SK-N-SH (cell line): ENCODE data around the gene VPS9D1. TPM values are rescaled to one million over a fixed set of nuclear protein-coding genes. Genes with fewer than 3 reads are reported as not detected.

ENCODE experiments used
- CTCF ChIA-PET: fragments of 300-600, 350-600 bp; formaldehyde crosslinking; extraction: SDS; loops from one replicate; lab custom pipeline; 2021; lab: Yijun Ruan, JAX
- POLR2A ChIA-PET: fragments of 350-600 bp; sonication (Branson Sonifier 250); formaldehyde crosslinking; extraction: SDS; loops from one replicate; lab custom pipeline; 2020; ENCODE audit warnings: antibody characterized with exemption, inconsistent platforms; lab: Yijun Ruan, JAX
- DNase-seq: peaks from one replicate; pipeline ENCODE4 v3.0.0; 2012
- H2AFZ ChIP-seq: fragments of 200-600 bp; sonication (generic); 2 replicates; pipeline ENCODE4 v1.8.1; 2016; ENCODE audit warnings: antibody characterized with exemption, mild to moderate bottlenecking, low read depth
- H3F3A ChIP-seq: fragments of 200-600 bp; sonication (generic); replicated peaks from 2 replicates; pipeline ENCODE3; 2016; ENCODE audit warnings: antibody characterized with exemption, mild to moderate bottlenecking; ENCODE audit not compliant: insufficient read depth
- H3K27ac ChIP-seq, 2 experiments: fragments of 200-500 bp in 1 of 2; fragments of 200-600 bp in 1 of 2; sonication (Bioruptor generic) in 1 of 2; sonication (generic), shearing (Covaris generic) in 1 of 2; 2 replicates each; pipeline versions ENCODE4 v1.5.1 to v1.6.1; 2014 to 2016; ENCODE audit warnings: low read depth in 2 of 2, inconsistent platforms in 1 of 2, low read length in 1 of 2, mild to moderate bottlenecking in 1 of 2, mixed read lengths in 1 of 2
- H3K27me3 ChIP-seq: fragments of 200-600 bp; sonication (generic), shearing (Covaris generic); 2 replicates; pipeline ENCODE4 v1.6.1; 2016; ENCODE audit warnings: mixed run types; ENCODE audit not compliant: insufficient read depth
- H3K36me3 ChIP-seq, 2 experiments: fragments of 200-500 bp in 1 of 2; fragments of 200-600 bp in 1 of 2; sonication (Bioruptor generic) in 1 of 2; sonication (generic) in 1 of 2; replicated peaks in 1 of 2; 2 replicates each; pipeline versions ENCODE3 to v1.5.1; 2014 to 2016; ENCODE audit warnings: low read length in 1 of 2, mild to moderate bottlenecking in 1 of 2; ENCODE audit not compliant: insufficient read depth in 2 of 2, control insufficient read depth in 1 of 2
- H3K4me1 ChIP-seq, 2 experiments: fragments of 200-500 bp in 1 of 2; fragments of 200-600 bp in 1 of 2; sonication (Bioruptor generic) in 1 of 2; sonication (generic), shearing (Covaris generic) in 1 of 2; 2 replicates each; pipeline versions ENCODE4 v1.5.1 to v1.6.1; 2014 to 2016; ENCODE audit warnings: low read depth in 1 of 2, low read length in 1 of 2, mixed run types in 1 of 2; ENCODE audit not compliant: insufficient read depth in 2 of 2, control insufficient read depth in 1 of 2
- H3K4me2 ChIP-seq: fragments of 200-600 bp; sonication (generic), shearing (Covaris generic); 2 replicates; pipeline ENCODE4 v1.6.1; 2017; ENCODE audit warnings: mixed run types
- H3K4me3 ChIP-seq, 2 experiments: fragments of 200-500 bp in 1 of 2; fragments of 200-600 bp in 1 of 2; sonication (Bioruptor generic) in 1 of 2; sonication (generic), shearing (Covaris generic) in 1 of 2; 2 replicates each; pipeline versions ENCODE4 v1.5.1 to v1.8.1; 2014 to 2016; ENCODE audit warnings: low read depth in 2 of 2, inconsistent platforms in 1 of 2, low read length in 1 of 2, mild to moderate bottlenecking in 1 of 2, mixed read lengths in 1 of 2, moderate library complexity in 1 of 2
- H3K79me2 ChIP-seq: fragments of 200-600 bp; sonication (generic); 2 replicates; pipeline ENCODE4 v1.8.1; 2017; ENCODE audit warnings: mild to moderate bottlenecking; ENCODE audit not compliant: insufficient read depth
- H3K9ac ChIP-seq: fragments of 200-600 bp; sonication (generic); 2 replicates; pipeline ENCODE4 v1.6.1; 2017; ENCODE audit warnings: mixed run types
- H3K9me2 ChIP-seq: fragments of 200-600 bp; sonication (generic); 2 replicates; pipeline ENCODE4 v1.6.1; 2017; ENCODE audit warnings: mixed run types
- H3K9me3 ChIP-seq: fragments of 200-600 bp; sonication (generic); 2 replicates; pipeline ENCODE4 v1.6.1; 2017; ENCODE audit warnings: mixed run types, mild to moderate bottlenecking, moderate library complexity
- H4K20me1 ChIP-seq: fragments of 200-600 bp; sonication (generic); 2 replicates; pipeline ENCODE4 v1.6.1; 2017; ENCODE audit warnings: mild to moderate bottlenecking, mixed run types; ENCODE audit not compliant: insufficient read depth
- CTCF ChIP-seq: fragments of 200-600 bp; sonication (generic); IDR thresholded peaks from 2 replicates; pipeline ENCODE4 v1.6.1; 2017; ENCODE audit warnings: antibody characterized with exemption, mild to moderate bottlenecking, moderate library complexity
- ELF1 ChIP-seq: IDR thresholded peaks from 2 replicates; pipeline ENCODE4 v1.4.0; 2012
- EZH2phosphoT487 ChIP-seq: fragments of 200-600 bp; sonication (generic); IDR thresholded peaks from 2 replicates; pipeline ENCODE4 v1.6.1; 2017; ENCODE audit warnings: low read depth, mixed run types, mild to moderate bottlenecking, antibody characterized with exemption, moderate library complexity, borderline replicate concordance
- GABPA ChIP-seq: IDR thresholded peaks from 2 replicates; pipeline ENCODE4 v1.4.0; 2012; ENCODE audit warnings: low read depth, mild to moderate bottlenecking
- IRF3 ChIP-seq: fragments of 150-350 bp; IDR thresholded peaks from 2 replicates; pipeline ENCODE4 v1.6.1; 2016; ENCODE audit warnings: mild to moderate bottlenecking, low read depth, low read length
- MEF2A ChIP-seq: IDR thresholded peaks from 2 replicates; pipeline ENCODE4 v1.4.0; 2012; ENCODE audit warnings: low read depth, borderline replicate concordance
- NRF1 ChIP-seq: IDR thresholded peaks from 2 replicates; pipeline ENCODE4 v1.6.1; 2012; ENCODE audit warnings: low read depth, mild to moderate bottlenecking, low read length
- POLR2AphosphoS5 ChIP-seq: IDR thresholded peaks from 2 replicates; pipeline ENCODE4 v1.6.1; 2012; ENCODE audit warnings: low read depth, low read length
- RAD21 ChIP-seq: IDR thresholded peaks from 2 replicates; pipeline ENCODE4 v1.6.1; 2012; ENCODE audit warnings: mild to moderate bottlenecking, low read length
- RCOR1 ChIP-seq: fragments of 150-350 bp; IDR thresholded peaks from 2 replicates; pipeline ENCODE4 v1.6.1; 2017; ENCODE audit warnings: antibody characterized with exemption, low read length
- RFX5 ChIP-seq: IDR thresholded peaks from 2 replicates; pipeline ENCODE4 v1.6.1; 2012; ENCODE audit warnings: mild to moderate bottlenecking, improper control_type of control experiment, low read length
- SIN3A ChIP-seq: IDR thresholded peaks from 2 replicates; pipeline ENCODE4 v1.6.1; 2012; ENCODE audit warnings: low read depth, mild to moderate bottlenecking, low read length, moderate library complexity, borderline replicate concordance
- SMC3 ChIP-seq: IDR thresholded peaks from 2 replicates; pipeline ENCODE4 v1.6.1; 2012; ENCODE audit warnings: low read depth, low read length, improper control_type of control experiment
- TEAD4 ChIP-seq: IDR thresholded peaks from 2 replicates; pipeline ENCODE4 v1.4.0; 2012; ENCODE audit warnings: mild to moderate bottlenecking, borderline replicate concordance; ENCODE audit not compliant: insufficient read depth
- WGBS: methylation state at CpG from one replicate; pipeline ENCODE4 v1.1.6; 2017; ENCODE audit warnings: low lambda C conversion rate; 5-methylcytosine and 5-hydroxymethylcytosine counted together
- polyA plus RNA-seq, 3 experiments: library from polyadenylated mRNA; depleted of rRNA; stranded (reverse); fragments of >200 nt; gene quantifications; 2 replicates each; pipeline ENCODE4 v1.2.3, GENCODE V29; 2012
- TF ChIP-seq, protein P1 (sequence below): IDR thresholded peaks from 2 replicates; pipeline ENCODE4 v1.4.0; 2012; ENCODE audit warnings: low read depth

VPS9D1 gene
- polyA plus RNA-seq, 1 of the 3 experiments (the other 2 are of a cell fraction): 10.1 TPM

DNA sequence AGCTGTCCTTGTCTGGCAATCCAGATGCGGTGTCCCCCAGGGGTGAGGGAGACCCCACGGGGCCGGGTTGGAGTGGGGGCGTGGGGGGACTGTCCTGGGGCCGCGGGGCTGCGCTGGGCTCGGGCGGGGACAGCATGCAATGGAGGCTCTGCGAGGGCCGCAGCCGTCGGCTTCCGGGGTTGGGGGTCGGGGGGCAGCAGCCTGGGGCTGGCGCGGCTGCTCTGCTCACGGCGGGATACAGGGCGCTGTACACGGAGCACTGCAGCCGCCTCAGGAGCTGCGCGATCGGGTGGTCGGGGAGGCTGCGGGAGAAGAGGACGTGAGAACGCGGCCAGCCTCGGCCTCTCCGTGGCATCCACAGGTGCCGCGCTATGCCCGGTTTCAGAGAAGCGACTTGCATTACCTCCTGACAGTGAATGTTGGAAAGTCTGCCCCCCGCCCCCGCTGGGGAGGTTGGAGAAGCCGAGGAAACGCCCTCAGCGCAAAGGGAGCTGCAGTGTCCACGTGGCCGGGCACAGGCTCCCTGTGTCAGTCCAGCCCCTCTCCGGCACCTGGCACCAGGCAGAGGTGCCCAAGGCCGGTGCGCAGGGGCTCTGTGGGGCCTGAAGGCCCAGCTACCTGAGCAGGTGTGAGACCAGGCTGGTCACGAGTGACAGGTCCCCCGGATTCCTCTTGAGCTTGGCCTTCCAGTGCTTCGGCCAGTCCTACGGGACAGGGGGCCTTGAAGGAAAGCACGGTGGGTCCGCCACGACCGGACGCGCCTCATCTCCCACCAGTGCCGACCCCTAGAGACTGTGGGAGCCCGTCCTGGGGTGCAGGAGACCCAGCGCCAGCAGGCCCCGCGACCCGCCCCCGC is 9.8 kb downstream of the VPS9D1 start:
- H3K4me2 ChIP-seq: no peak overlapping the region
- H3K9me3 ChIP-seq: no peaks in the 10 kb centered on the region
- peaks cover 0 to 3% of the 10 kb centered on the region in 2 experiments; a peak in 1 of 4 replicates for H3K4me1 ChIP-seq
- H4K20me1 ChIP-seq: no peaks in the 10 kb centered on the region
- DNase-seq: no peak
- H3K9ac ChIP-seq: no peak overlapping the region
- ChIA-PET CTCF (interaction anchor here (1.3 to 3.0 kb wide), 3 partner anchors 9 to 150 kb away, joined by 4 to 14 read pairs (median 6); partner anchors contain the start of gene VPS9D1), POLR2A (interaction anchor here (0.6 to 2.0 kb wide), 2 partner anchors 11 to 163 kb away, joined by 3 to 6 read pairs; partner anchors contain the start of gene TCF25)
- no peak for TF ChIP-seq MEF2A
- TF ChIP-seq GABPA: no peak
- TF ChIP-seq, protein P1, sequence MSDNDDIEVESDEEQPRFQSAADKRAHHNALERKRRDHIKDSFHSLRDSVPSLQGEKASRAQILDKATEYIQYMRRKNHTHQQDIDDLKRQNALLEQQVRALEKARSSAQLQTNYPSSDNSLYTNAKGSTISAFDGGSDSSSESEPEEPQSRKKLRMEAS: no peak
- no peak for TF ChIP-seq SIN3A
- TF ChIP-seq EZH2phosphoT487: no peak
- no peak for TF ChIP-seq RAD21
- no peak for TF ChIP-seq POLR2AphosphoS5
- no peak for TF ChIP-seq NRF1
- H2AFZ ChIP-seq: no peak overlapping the region
- peaks cover 6% of the 10 kb centered on the region for H3F3A ChIP-seq
- no peaks in the 10 kb centered on the region for H3K9me2 ChIP-seq
- WGBS: 97% methylated on average over 27 of the region's 63 CpGs
- no peak overlapping the region for H3K4me3 ChIP-seq
- no peak overlapping the region for H3K27ac ChIP-seq
- H3K79me2 ChIP-seq: peaks cover 20% of the 10 kb centered on the region
- H3K36me3 ChIP-seq: peaks cover 0 to 4% of the 10 kb centered on the region in 2 experiments
- no peaks in the 10 kb centered on the region for H3K27me3 ChIP-seq

GRCh38 chr16:89709716-89710432 is 10.8 kb downstream of the VPS9D1 start:
- CTCF ChIA-PET: interaction anchor here (1.0 to 3.0 kb wide), 5 partner anchors 10 to 200 kb away, joined by 3 to 14 read pairs (median 4); partner anchors contain the start of gene VPS9D1

More at GRCh38 chr16:89709716-89710432, 10.8 kb downstream of the VPS9D1 start:
- Histone ChIP-seq H3F3A (peaks cover 6% of the 10 kb centered on the region), H3K4me1 (peaks cover 0 to 3% of the 10 kb centered on the region in 2 experiments; a peak in 1 of 4 replicates), H3K9me3 (no peaks in the 10 kb centered on the region), H3K9ac (no peak overlapping the region), H3K27ac (no peak overlapping the region), H3K79me2 (peaks cover 20% of the 10 kb centered on the region), H3K27me3 (no peaks in the 10 kb centered on the region), H3K9me2 (no peaks in the 10 kb centered on the region), H3K4me2 (no peak overlapping the region), H3K36me3 (peaks cover 0 to 4% of the 10 kb centered on the region in 2 experiments), H4K20me1 (no peaks in the 10 kb centered on the region), H2AFZ (no peak overlapping the region), H3K4me3 (no peak overlapping the region)
- POLR2A ChIA-PET: no interaction called here
- DNase-seq: no peak
- WGBS: 91% methylated on average over 12 of the region's 19 CpGs
- no peak for TF ChIP-seq RCOR1
- TF ChIP-seq IRF3: no peak
- no peak for TF ChIP-seq CTCF
- no peak for TF ChIP-seq POLR2AphosphoS5
- no peak for TF ChIP-seq RFX5
- no peak for TF ChIP-seq RAD21
- TF ChIP-seq TEAD4: no peak
- TF ChIP-seq ELF1: no peak
- TF ChIP-seq SMC3: no peak
